IPS-NIHi7 (cell line): ENCODE data around the gene TUBGCP3.

ENCODE experiments used
- DNase-seq: peaks from one replicate; pipeline ENCODE4 v3.0.0; 2012; ENCODE audit warnings: mixed read lengths; ENCODE audit errors: extremely low spot score

The TUBGCP3 gene

GRCh38 chr13:112616586-112617362, 28.8 kb upstream of the TUBGCP3 start:
- DNase-seq = peak; percentile 74

DNA sequence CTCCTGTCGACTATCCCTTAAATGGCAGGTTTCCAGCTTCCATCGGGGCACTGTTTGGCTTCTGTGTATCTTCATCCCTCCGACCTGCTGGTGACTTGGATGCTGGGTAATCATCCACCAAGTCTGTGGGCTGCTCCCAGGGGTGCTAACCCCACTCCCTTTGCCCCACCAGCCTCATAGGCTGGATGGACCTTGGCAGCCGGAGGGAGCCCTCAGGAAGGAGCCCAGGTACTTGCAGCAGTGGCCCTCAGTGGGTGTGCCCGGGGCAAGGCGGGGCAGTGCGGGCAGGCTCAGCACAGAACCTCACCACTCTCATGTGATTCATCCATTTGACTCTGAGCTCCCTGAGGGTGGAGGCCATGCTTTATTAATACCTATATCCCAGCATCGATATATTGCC, 27.4 kb upstream of the TUBGCP3 start:
- no peak for DNase-seq

DNA sequence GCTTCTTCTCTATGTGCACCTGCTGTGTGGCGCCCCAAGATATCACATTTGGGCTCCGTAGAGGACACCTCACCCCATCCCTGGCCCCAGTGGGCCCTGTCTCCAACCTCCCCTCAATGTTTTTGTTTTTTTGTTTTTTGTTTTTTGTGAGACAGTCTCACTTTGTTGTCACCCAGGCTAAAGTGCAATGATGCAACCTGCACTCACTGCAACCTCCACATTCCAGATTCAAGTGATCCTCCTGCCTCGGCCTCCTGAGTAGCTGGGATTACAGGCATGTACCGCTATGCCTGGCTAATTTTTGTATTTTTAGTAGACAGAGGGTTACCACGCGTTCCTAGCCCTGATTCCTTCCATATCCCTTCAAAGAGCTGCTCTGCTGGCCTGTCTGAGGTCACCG, 26.9 kb upstream of the TUBGCP3 start:
- no peak for DNase-seq

DNA sequence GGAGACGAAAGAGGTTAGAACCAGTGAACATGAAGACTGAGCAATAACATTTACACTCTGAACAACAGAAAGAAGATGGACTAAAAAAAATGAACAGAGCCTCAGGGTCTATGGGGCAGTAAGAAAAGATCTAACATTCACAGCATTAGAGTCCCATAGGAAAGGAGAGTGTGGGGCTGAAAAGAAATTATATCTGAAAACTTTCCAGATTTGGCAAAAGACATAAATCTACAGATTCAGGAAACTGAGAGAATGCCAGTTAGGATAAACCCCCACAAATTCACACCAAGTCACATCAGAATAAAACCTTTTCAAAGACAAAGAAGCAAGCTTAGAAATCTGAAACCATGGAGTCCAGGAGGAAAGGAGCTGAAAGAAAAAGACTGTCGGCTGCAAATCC, 20.3 kb upstream of the TUBGCP3 start:
- no peak for DNase-seq

DNA sequence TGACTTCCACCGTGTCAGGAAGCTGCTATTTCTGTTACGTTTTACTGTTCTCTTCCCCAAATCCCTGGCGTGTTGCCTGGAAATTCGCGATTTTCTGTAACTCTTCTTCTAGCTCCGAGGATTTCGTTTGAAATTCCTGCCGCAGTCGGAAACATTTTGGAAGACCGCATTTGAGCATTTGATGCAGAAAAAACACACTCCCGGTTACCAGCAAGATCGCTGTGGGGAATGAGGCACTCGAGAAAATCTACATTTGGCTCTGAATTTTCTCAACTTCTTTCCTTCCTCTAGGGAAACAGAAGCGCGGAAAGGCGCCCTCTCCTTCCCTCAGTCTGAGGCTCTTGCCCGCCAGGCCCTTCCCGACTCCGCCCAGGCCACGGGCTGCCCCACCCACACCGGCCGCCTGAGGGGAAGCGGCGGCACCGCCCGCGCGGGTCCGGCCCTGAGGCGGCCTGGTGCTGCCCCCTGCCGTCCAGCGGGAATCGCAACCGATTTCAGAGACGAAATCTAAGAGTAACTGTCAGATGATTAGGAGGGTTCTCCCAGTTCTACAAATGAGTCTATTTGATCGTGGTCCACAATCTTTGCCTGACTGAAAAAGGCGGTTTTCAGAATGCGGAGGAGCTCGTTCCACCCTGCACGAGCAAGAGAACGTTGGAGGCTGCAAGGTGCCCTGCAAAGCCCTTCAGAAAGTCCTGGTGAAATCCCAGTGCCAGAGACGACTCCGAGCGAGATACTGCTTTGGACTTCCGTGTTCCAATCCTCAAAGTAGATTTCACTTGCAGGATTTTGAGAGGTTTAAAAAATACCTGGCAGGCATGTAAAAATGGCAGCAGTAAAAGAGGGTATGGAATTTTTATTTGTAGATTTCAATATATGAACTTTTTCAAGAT, 18.4 kb upstream of the TUBGCP3 start:
- peak; percentile 98 for DNase-seq

DNA sequence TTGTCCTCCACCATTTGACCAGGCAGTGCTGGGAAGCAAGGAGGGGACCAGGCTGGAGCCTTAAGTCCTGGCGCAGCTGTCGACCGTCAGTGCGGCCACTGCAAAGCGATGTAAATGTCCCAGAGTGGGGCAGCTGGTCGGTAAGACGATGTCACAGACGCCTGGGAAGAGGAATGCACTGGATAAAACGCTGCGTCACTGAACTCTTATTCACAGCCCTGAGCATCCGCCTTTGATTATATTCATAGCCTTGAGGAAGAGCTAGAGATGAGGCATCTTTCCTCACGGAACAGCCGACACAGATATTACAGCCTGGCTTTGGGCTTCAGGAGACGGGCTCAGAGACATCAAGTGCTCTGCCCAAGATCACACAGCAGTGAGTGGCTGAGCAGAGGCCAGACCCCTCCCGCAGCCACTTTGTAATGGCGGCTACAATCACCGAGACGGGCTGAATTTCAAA, 17.6 kb upstream of the TUBGCP3 start:
- peak; percentile 39 for DNase-seq

DNA sequence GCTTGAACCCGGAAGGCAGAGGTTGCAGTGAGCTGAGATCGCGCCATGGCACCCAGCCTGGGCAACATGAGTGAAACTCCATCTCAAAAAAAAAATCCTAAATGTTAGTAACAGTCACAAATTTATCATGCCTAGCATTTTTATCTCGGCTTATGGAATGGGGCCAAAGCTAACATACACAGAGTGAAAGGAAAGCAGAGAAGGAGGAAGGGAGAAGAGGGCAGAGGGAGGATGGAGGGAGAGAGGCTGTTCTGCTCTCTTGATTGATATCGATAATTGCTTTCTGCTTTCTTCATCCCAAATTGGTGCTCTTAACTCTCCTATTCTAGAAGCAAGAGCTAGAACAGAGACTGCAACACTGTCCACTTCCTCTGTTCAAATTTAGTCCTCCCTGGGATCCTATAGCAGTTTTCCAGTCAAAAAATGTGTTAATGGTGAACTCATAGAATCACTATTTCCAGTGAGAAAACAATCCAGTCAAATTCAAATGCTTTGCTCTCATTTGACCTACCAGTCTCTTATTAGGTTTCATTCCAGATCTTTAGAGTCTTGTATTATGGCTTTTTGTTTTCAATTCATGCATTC, 15.8 kb upstream of the TUBGCP3 start:
- DNase-seq = no peak

DNA sequence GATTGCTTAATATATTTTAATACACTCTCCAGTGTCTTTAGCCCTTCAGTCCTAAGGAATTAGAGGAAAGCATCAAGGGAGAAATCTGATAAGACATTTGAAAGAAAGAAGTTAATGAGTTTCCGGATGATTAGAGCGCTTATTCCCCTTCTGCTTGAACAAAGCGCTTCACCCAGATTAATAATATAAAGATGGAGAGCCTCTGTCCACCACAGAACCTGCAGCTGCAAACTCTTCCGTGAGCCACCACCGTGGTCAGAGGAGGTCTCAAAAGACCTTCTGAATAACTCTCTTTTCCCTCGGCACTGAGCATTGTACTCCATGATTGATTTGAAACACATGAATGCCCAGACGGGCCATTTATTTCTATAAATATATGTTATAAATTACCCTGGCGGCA, 14.2 kb upstream of the TUBGCP3 start:
- DNase-seq = no peak

DNA sequence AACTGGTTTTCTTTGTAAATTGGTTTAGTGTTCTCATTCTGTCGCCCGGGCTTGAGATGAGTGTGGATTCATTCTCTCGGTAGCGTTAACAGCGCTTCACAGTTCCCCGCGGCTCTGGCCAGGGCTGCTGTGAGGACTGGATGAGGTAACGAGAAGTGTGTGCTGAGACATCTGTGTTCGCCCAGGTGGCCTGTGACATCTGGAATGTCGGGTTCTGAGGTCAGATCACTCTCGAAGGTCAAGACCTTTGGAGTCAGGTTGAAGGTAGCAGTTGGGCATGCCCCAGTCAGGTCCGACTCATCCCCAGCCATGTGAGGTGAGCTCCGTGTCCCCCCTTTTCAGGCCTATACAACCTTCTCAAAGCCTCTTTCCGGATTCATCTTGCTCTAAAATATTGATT, 13.4 kb upstream of the TUBGCP3 start:
- no peak for DNase-seq

GRCh38 chr13:112596235-112596634, 8.3 kb upstream of the TUBGCP3 start:
- DNase-seq = no peak

GRCh38 chr13:112592647-112593046, 4.7 kb upstream of the TUBGCP3 start:
- DNase-seq = no peak

- DNase-seq = no peak
Observed at GRCh38 chr13:112592181-112592580, 4.2 kb upstream of the TUBGCP3 start.

- no peak for DNase-seq
Observed at GRCh38 chr13:112588490-112589297, 741 bp upstream of the TUBGCP3 start.

- DNase-seq = peak; percentile 94
Observed at GRCh38 chr13:112587212-112587763, 665 bp downstream of the TUBGCP3 start.

DNA sequence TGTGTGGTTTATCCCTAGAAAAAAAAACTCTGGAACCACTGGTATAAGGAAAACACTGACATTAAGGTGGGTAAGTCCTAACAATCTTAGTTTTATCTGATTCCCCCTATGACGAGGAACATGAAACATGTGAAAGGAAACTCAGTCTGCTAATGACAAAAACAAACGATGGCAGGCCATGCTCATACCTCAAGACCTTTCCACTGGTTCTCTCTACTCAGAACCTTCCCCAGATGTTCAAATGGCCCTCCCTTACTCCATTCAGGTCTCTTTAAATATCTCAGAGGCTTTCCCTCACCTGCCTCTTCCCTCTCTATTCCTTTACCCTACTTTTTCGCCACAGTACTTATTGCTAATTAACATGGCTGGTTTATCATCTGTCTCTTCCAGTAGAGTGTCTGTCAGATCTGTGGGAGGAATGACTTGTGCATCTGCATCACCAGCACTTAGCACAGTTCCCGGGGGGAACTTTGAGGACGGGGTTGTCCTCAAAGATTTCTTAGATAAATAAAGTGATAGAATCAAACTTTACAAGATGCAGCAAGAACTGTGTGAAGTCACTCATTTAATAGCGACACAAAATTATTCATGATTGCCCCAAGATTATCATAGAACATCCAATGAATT, 1.5 kb downstream of the TUBGCP3 start:
- DNase-seq = no peak

- DNase-seq = no peak
Observed at GRCh38 chr13:112583592-112584277, 4.2 kb downstream of the TUBGCP3 start.

GRCh38 chr13:112582263-112582662, 5.7 kb downstream of the TUBGCP3 start:
- no peak for DNase-seq

- DNase-seq = no peak
Observed at GRCh38 chr13:112580912-112581311, 7.0 kb downstream of the TUBGCP3 start.

DNA sequence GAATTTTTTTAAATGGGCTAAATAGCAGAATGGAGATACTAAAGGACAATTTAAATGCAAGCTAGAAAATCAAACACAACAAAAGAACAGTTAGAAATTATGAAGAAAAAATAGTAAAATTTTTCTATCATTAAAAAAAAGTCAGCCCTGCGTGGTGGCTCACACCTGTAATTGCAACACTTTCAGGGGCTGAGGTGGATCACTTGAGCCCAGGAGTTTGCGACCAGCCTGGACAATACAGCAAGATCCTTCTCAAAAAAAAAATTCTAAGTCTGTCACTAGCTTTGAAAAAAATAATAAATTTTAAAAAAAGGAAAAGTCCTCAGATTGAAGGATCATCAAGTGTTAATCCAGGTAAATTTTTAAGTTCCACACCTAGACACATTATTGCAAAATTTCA, 7.7 kb downstream of the TUBGCP3 start:
- no peak for DNase-seq

DNA sequence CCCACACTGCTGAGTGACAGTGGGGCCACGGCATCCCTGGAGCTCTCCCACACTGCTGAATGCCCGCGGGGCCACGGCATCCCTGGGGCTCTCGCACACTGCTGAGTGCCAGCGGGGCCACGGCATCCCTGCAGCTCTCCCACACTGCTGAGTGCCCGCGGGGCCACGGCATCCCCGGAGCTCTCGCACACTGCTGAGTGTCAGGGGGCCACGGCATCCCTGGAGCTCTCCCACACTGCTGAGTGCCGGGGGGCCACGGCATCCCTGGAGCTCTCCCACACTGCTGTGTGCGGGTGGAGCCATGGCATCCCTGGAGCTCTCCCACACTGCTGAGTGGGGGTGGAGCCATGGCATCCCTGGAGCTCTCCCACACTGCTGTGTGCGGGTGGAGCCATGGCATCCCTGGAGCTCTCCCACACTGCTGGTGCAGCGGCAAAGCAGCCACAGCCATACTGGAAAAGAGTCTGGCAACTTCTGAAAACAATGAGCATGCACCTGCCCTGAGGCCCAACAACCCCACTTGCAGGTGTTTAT, 8.6 kb downstream of the TUBGCP3 start:
- DNase-seq = no peak
